GM12875 (cell line): ENCODE measurements around the gene GPR137C.
A peak's percentile ranks its signal among the peaks of the same experiment; 100 is the strongest.

ENCODE experiments used
- H3K4me3 ChIP-seq: one replicate; pipeline ENCODE4 v1.5.1; 2011; ENCODE audit warnings: low read depth, low read length, control low read depth
- CTCF ChIP-seq: IDR thresholded peaks from 2 replicates; pipeline ENCODE4 v1.5.1; 2011; ENCODE audit warnings: low read depth, mild to moderate bottlenecking, control low read depth, inconsistent platforms, low read length, moderate library complexity, borderline replicate concordance; ENCODE audit not compliant: insufficient read depth

Gene GPR137C

GRCh38 chr14:52660325-52660724 is 107.7 kb downstream of the GPR137C start:
- H3K4me3 ChIP-seq: no peak overlapping the region
- TF ChIP-seq CTCF: no peak

GRCh38 chr14:52660832-52661231 is 108.2 kb downstream of the GPR137C start:
- no peak overlapping the region for H3K4me3 ChIP-seq
- no peak for TF ChIP-seq CTCF

DNA sequence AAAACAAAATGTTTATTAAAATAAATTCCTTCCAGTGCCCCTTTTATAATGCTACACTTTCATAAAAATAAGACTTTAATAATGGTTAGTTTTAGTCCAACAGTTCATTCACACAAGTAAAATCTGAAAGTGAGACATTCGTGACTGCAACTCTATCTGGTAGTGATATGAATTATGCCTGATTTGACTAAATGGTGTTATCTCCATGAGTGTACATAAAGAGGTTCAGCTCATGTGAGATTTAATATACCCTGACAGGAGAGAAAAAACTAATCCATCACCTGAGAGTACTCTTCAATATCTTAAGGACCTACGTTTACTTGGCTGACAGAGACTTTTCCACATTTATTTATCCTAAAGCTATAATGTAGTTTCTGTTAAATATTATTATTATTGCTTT is 108.7 kb downstream of the GPR137C start:
- no peak for TF ChIP-seq CTCF
- H3K4me3 ChIP-seq: no peak overlapping the region

- no peak overlapping the region for H3K4me3 ChIP-seq
Observed at GRCh38 chr14:52663850-52664249, 111.2 kb downstream of the GPR137C start.

GRCh38 chr14:52678591-52678990 is 126.0 kb downstream of the GPR137C start:
- TF ChIP-seq CTCF: peak; percentile 30; the same call in 1 of the 2 replicates
- no peak overlapping the region for H3K4me3 ChIP-seq

More at GRCh38 chr14:52663850-52664249, 111.2 kb downstream of the GPR137C start:
- TF ChIP-seq CTCF: no peak

GRCh38 chr14:52683985-52684520 is 131.4 kb downstream of the GPR137C start:
- no peak overlapping the region for H3K4me3 ChIP-seq
- TF ChIP-seq CTCF: no peak

DNA sequence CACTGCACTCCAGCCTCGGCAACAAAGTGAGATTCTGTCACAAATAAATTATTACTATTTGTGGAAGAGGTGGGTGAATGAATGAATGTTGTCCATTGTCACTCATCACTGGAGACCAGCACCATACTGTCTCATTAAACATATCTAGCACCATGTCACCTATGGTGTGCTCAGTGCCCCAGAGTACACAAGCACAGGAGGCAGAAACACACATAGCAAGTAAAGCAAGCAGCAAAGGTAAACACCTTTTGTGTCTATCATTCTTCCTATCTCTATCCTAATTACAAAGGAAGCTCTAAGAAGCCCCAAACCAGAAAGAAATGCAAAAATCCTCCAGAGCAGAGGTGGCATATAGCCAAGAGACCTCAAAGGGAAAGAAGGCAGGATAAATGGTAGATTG is 133.5 kb downstream of the GPR137C start:
- no peak overlapping the region for H3K4me3 ChIP-seq
- TF ChIP-seq CTCF: no peak
